ENCODE data around the gene SLFNL1. TPM values are rescaled to one million over a fixed set of nuclear protein-coding genes. Genes with fewer than 3 reads are reported as not detected.

The SLFNL1 gene
- total RNA-seq, 2 experiments from 2014 or later: 0.49 to 0.82 TPM

DNA sequence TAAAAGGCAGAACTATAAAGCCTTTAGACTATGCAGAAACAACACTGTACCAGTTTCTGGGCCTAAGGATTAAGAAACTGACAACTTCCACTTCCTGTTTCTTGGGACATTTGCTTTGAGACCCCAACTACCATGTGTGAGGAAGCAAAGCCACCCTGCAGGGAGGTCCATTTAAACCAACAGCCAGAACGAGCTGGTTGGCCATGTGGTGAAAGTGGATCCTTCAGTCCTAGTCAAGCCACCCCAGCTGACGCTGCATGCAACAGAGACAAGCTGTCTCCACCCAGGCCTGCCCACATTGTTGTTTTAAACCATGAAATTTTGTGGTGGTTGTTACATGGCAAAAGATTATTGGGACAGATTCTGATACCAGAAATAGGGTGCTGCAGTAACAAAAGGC lies 31.8 kb upstream of the SLFNL1 start:
- no TSS peak for BruUV-seq (replicated peaks)
- Histone ChIP-seq H3K27ac (ENCODE audit: low read depth, low read length, poor library complexity, severe bottlenecking) (no peak overlapping the region), H3K4me2 (ENCODE audit: low read length) (no peak overlapping the region), H2AFZ (ENCODE audit: low read length) (no peak overlapping the region), H3K9me3 (ENCODE audit: low read length) (no peaks in the 10 kb centered on the region), H3K4me1 (ENCODE audit: insufficient read depth, low read length, poor library complexity, severe bottlenecking) (peaks cover 5% of the 10 kb centered on the region), H4K20me1 (ENCODE audit: insufficient read depth, low read length) (no peaks in the 10 kb centered on the region), H3K9me2 (ENCODE audit: insufficient read depth, low read length) (no peaks in the 10 kb centered on the region), H3K4me3 (ENCODE audit: low read depth, low read length, poor library complexity, severe bottlenecking) (no peak overlapping the region), H3K79me2 (ENCODE audit: insufficient read depth, low read depth, low read length) (no peaks in the 10 kb centered on the region), H3K36me3 (ENCODE audit: insufficient read depth, low read length) (peaks cover 50% of the 10 kb centered on the region)
- intact Hi-C loops (cut with micrococcal nuclease; ENCODE audit: unreplicated experiment): no loop called here
- ChIA-PET POLR2A (no interaction called here), CTCF (ENCODE audit: unreplicated experiment) (no interaction called here)
- DNase-seq (ENCODE audit: low spot score): peak; percentile 27
- TF ChIP-seq, protein P1, sequence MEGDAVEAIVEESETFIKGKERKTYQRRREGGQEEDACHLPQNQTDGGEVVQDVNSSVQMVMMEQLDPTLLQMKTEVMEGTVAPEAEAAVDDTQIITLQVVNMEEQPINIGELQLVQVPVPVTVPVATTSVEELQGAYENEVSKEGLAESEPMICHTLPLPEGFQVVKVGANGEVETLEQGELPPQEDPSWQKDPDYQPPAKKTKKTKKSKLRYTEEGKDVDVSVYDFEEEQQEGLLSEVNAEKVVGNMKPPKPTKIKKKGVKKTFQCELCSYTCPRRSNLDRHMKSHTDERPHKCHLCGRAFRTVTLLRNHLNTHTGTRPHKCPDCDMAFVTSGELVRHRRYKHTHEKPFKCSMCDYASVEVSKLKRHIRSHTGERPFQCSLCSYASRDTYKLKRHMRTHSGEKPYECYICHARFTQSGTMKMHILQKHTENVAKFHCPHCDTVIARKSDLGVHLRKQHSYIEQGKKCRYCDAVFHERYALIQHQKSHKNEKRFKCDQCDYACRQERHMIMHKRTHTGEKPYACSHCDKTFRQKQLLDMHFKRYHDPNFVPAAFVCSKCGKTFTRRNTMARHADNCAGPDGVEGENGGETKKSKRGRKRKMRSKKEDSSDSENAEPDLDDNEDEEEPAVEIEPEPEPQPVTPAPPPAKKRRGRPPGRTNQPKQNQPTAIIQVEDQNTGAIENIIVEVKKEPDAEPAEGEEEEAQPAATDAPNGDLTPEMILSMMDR (conservative IDR thresholded peaks at IDR 0.05; ENCODE audit: low read length): no peak
- no peak for TF ChIP-seq EZH2phosphoT487 (IDR thresholded peaks at IDR 0.05; ENCODE audit: borderline replicate concordance, low read depth, low read length)

- Histone ChIP-seq H3K4me2 (ENCODE audit: low read length) (no peak overlapping the region), H3K27ac (ENCODE audit: low read depth, low read length, poor library complexity, severe bottlenecking) (no peak overlapping the region), H2AFZ (ENCODE audit: low read length) (no peak overlapping the region), H4K20me1 (ENCODE audit: insufficient read depth, low read length) (no peaks in the 10 kb centered on the region), H3K4me1 (ENCODE audit: insufficient read depth, low read length, poor library complexity, severe bottlenecking) (peaks cover 5% of the 10 kb centered on the region), H3K9me3 (ENCODE audit: low read length) (no peaks in the 10 kb centered on the region), H3K9me2 (ENCODE audit: insufficient read depth, low read length) (no peaks in the 10 kb centered on the region), H3K4me3 (ENCODE audit: low read depth, low read length, poor library complexity, severe bottlenecking) (no peak overlapping the region), H3K36me3 (ENCODE audit: insufficient read depth, low read length) (peaks cover 65% of the 10 kb centered on the region), H3K79me2 (ENCODE audit: insufficient read depth, low read depth, low read length) (no peaks in the 10 kb centered on the region)
- TF ChIP-seq EZH2phosphoT487 (IDR thresholded peaks at IDR 0.05; ENCODE audit: borderline replicate concordance, low read depth, low read length): no peak
- TF ChIP-seq, protein P1 (conservative IDR thresholded peaks at IDR 0.05; ENCODE audit: low read length): no peak
- intact Hi-C loops (cut with micrococcal nuclease; ENCODE audit: unreplicated experiment): no loop called here
- BruUV-seq (replicated peaks): no TSS peak
- no peak for DNase-seq (ENCODE audit: low spot score)
- ChIA-PET CTCF (ENCODE audit: unreplicated experiment) (no interaction called here), POLR2A (interaction anchor here (0.7 kb wide), 1 partner anchor 78 kb away, joined by 3 read pairs; no protein-coding TSS in a partner anchor)
Measured at GRCh38 chr1:41051022-41051421, 29.5 kb upstream of the SLFNL1 start.

- H3K27ac ChIP-seq (ENCODE audit: low read depth, low read length, poor library complexity, severe bottlenecking): no peak overlapping the region
- H3K9me2 ChIP-seq (ENCODE audit: insufficient read depth, low read length): no peaks in the 10 kb centered on the region
- peaks cover 68% of the 10 kb centered on the region; the same call in 1 of the 2 replicates for H3K36me3 ChIP-seq (ENCODE audit: insufficient read depth, low read length)
- TF ChIP-seq EZH2phosphoT487 (IDR thresholded peaks at IDR 0.05; ENCODE audit: borderline replicate concordance, low read depth, low read length): no peak
- TF ChIP-seq, protein P1 (conservative IDR thresholded peaks at IDR 0.05; ENCODE audit: low read length): no peak
- POLR2A ChIA-PET: no interaction called here
- no peaks in the 10 kb centered on the region for H4K20me1 ChIP-seq (ENCODE audit: insufficient read depth, low read length)
- CTCF ChIA-PET (ENCODE audit: unreplicated experiment): no interaction called here
- BruUV-seq (replicated peaks): no TSS peak
- H3K4me2 ChIP-seq (ENCODE audit: low read length): no peak overlapping the region
- no peak for DNase-seq (ENCODE audit: low spot score)
- H3K4me3 ChIP-seq (ENCODE audit: low read depth, low read length, poor library complexity, severe bottlenecking): no peak overlapping the region
- no peaks in the 10 kb centered on the region for H3K9me3 ChIP-seq (ENCODE audit: low read length)
- no peak overlapping the region for H2AFZ ChIP-seq (ENCODE audit: low read length)
- intact Hi-C loops (cut with micrococcal nuclease; ENCODE audit: unreplicated experiment): no loop called here
- H3K4me1 ChIP-seq (ENCODE audit: insufficient read depth, low read length, poor library complexity, severe bottlenecking): peaks cover 5% of the 10 kb centered on the region
- H3K79me2 ChIP-seq (ENCODE audit: insufficient read depth, low read depth, low read length): no peaks in the 10 kb centered on the region
Measured at GRCh38 chr1:41048540-41048939, 27.0 kb upstream of the SLFNL1 start.

Measured in OCI-LY7 (cell line).